Tibial artery (tissue), 4 donors: ENCODE measurements around the gene PCDHB9.
"Not testable (repeated sequence)": the region's sequence is repeated elsewhere in the genome, so short reads cannot be mapped to it uniquely, and the experiment has no call there.

ENCODE experiments used
- DNase-seq, 2 donors: peaks; one replicate each; pipeline ENCODE4 v3.0.0-alpha.2; 2019
- H3K27ac ChIP-seq, 2 donors: fragments of 200-600 bp; sonication (generic) in 1 of 2; 1 replicate in 1 of 2; 2 replicates in 1 of 2; pipeline ENCODE4 v1.5.1; 2018 to 2019; ENCODE audit warnings: mild to moderate bottlenecking in 1 of 2
- H3K27me3 ChIP-seq, 2 donors: fragments of 200-600 bp; sonication (generic) in 1 of 2; one replicate each; pipeline versions ENCODE4 v1.5.1 to v1.6.0; 2016 to 2019
- H3K36me3 ChIP-seq, 3 donors: fragments of 200-600 bp; sonication (generic) in 2 of 3; one replicate each; pipeline ENCODE4 v1.5.1; 2016 to 2019; ENCODE audit warnings: mild to moderate bottlenecking in 2 of 3
- H3K4me1 ChIP-seq, 4 donors: fragments of 200-600 bp; sonication (generic) in 2 of 4; 1 replicate in 3 of 4; 2 replicates in 1 of 4; pipeline ENCODE4 v1.5.1; 2016 to 2019
- H3K4me3 ChIP-seq, 2 donors: fragments of 200-600 bp; sonication (generic) in 1 of 2; 1 replicate in 1 of 2; 2 replicates in 1 of 2; pipeline ENCODE4 v1.5.1; 2018 to 2019; ENCODE audit warnings: mild to moderate bottlenecking in 2 of 2
- H3K9me3 ChIP-seq, 3 donors: fragments of 200-600 bp; sonication (generic) in 1 of 3; one replicate each; pipeline ENCODE4 v1.5.1; 2016 to 2019
- CTCF ChIP-seq, 2 experiments: fragments of 200-600 bp in 1 of 2; fragments of 450-650 bp in 1 of 2; IDR thresholded peaks; one replicate each; pipeline ENCODE4 v1.5.1; 2017 to 2019; ENCODE audit warnings: antibody characterized with exemption in 2 of 2, mild to moderate bottlenecking in 1 of 2, moderate library complexity in 1 of 2
- intact Hi-C: fragments of 100-400 bp; cut with DNase I; formaldehyde crosslinking; loops from one replicate; pipeline ENCODE4 v1.15.0; 2023; ENCODE audit warnings: low total_unique reads

The PCDHB9 gene

GRCh38 chr5:141155540-141156374 is 31.2 kb upstream of the PCDHB9 start:
- TF ChIP-seq CTCF (IDR thresholded peaks at IDR 0.05), result no peak
- Histone ChIP-seq H3K27ac (no peak overlapping the region), H3K4me3 (no peak overlapping the region), H3K4me1 (no peaks in the 10 kb centered on the region), H3K36me3 (peaks cover 0 to 16% (median 7%) of the 10 kb centered on the region in 3 donors), H3K27me3 (no peaks in the 10 kb centered on the region), H3K9me3 (peaks cover 12 to 90% (median 69%) of the 10 kb centered on the region in 3 donors)
- no peak for DNase-seq
- intact Hi-C loops, result no loop called here

- H3K27me3 ChIP-seq, DNase-seq, H3K27ac ChIP-seq, H3K4me3 ChIP-seq, intact Hi-C loops, H3K4me1 ChIP-seq: not testable (repeated sequence)
- peaks cover 12 to 91% (median 59%) of the 10 kb centered on the region in 3 donors for H3K9me3 ChIP-seq
- H3K36me3 ChIP-seq, result peaks cover 0 to 16% (median 7%) of the 10 kb centered on the region in 3 donors
Measured at GRCh38 chr5:141157356-141157755, 29.6 kb upstream of the PCDHB9 start.

GRCh38 chr5:141157901-141158300 is 29.1 kb upstream of the PCDHB9 start:
- H3K27me3 ChIP-seq, intact Hi-C loops, H3K4me3 ChIP-seq, DNase-seq, H3K4me1 ChIP-seq, H3K27ac ChIP-seq: not testable (repeated sequence)
- Histone ChIP-seq H3K9me3 (peaks cover 12 to 94% (median 63%) of the 10 kb centered on the region in 3 donors), H3K36me3 (peaks cover 0 to 16% (median 7%) of the 10 kb centered on the region in 3 donors)

DNA sequence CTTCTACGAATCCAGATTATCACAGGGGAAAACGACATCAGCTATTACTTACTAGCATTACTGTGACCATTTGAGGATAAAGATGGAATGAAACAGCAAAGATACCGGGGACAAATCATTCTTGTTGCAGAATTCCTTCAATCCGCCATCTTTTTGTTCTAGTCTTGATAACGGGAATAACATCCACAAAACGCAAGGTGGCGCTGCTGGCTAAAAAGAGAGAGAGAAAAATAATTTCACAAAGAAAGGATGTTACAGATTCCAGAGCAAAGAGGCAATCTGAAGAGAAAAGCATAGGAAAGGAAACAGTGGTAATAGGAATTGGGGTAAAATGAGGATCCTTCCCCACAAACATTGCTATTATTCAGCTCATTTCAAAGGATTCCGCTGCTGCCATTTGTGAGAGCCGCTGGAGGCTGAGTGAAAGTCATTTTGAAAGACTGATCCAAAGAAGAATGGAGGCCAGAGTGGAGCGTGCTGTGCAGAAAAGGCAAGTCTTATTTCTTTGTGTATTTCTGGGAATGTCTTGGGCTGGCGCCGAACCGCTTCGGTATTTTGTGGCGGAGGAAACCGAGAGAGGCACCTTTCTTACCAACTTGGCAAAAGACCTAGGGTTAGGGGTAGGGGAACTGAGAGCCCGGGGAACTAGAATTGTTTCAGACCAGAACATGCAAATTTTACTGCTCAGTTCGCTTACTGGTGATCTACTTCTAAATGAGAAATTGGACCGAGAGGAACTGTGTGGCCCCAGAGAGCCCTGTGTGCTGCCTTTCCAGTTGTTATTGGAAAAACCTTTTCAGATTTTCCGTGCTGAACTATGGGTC is 14.4 kb upstream of the PCDHB9 start, which contains the start of gene PCDHB7:
Gene PCDHB7, plus strand, starts transcription at position 264 of the 824 bp plus-strand sequence. Its CDS starts 192 bp downstream, at position 456.
- Histone ChIP-seq H3K4me3 (peak within 1 kb of the TSS; percentile 27 to 33), H3K27me3 (peaks cover 3 to 4% of the 10 kb centered on the region in 2 donors), H3K27ac (no peak within 1 kb of the TSS), H3K36me3 (peaks cover 0 to 13% (median 12%) of the 10 kb centered on the region in 3 donors), H3K4me1 (no peaks in the 10 kb centered on the region), H3K9me3 (peaks cover 0 to 57% (median 39%) of the 10 kb centered on the region in 3 donors)
- DNase-seq, result no peak
- intact Hi-C loops, result no loop called here
- peak; percentile 31 to 34 for TF ChIP-seq CTCF (IDR thresholded peaks at IDR 0.05)

DNA sequence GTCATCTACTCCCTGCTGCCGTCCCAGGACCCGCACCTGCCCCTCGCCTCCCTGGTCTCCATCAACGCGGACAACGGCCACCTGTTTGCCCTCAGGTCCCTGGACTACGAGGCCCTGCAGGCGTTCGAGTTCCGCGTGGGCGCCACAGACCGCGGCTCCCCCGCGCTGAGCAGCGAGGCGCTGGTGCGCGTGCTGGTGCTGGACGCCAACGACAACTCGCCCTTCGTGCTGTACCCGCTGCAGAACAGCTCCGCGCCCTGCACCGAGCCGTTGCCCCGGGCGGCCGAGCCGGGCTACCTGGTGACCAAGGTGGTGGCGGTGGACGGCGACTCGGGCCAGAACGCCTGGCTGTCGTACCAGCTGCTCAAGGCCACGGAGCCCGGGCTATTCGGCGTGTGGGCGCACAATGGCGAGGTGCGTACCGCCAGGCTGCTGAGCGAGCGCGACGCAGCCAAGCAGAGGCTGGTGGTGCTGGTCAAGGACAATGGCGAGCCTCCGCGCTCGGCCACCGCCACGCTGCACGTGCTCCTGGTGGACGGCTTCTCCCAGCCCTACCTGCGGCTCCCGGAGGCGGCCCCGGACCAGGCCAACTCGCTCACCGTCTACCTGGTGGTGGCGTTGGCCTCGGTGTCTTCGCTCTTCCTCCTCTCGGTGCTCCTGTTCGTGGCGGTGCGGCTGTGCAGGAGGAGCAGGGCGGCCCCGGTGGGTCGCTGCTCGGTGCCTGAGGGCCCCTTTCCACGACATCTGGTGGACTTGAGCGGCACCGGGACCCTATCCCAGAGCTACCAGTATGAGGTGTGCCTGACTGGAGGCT is 12.5 kb upstream of the PCDHB9 start:
- Histone ChIP-seq H3K9me3 (peaks cover 4 to 65% (median 55%) of the 10 kb centered on the region in 3 donors), H3K36me3 (peaks cover 0 to 14% (median 13%) of the 10 kb centered on the region in 3 donors)
- intact Hi-C loops, H3K4me1 ChIP-seq, DNase-seq, H3K27me3 ChIP-seq, H3K4me3 ChIP-seq, H3K27ac ChIP-seq: not testable (repeated sequence)

- Histone ChIP-seq H3K27ac (no peak overlapping the region), H3K4me1 (no peaks in the 10 kb centered on the region), H3K9me3 (peaks cover 4 to 73% (median 61%) of the 10 kb centered on the region in 3 donors), H3K36me3 (peaks cover 0 to 14% (median 13%) of the 10 kb centered on the region in 3 donors), H3K4me3 (no peak overlapping the region), H3K27me3 (peaks cover 3 to 10% of the 10 kb centered on the region in 2 donors)
- TF ChIP-seq CTCF (IDR thresholded peaks at IDR 0.05), result no peak
- no peak for DNase-seq
- intact Hi-C loops, result no loop called here
Measured at GRCh38 chr5:141175933-141176332, 11.0 kb upstream of the PCDHB9 start.

GRCh38 chr5:141177577-141178191 is 9.3 kb upstream of the PCDHB9 start, which contains the start of gene PCDHB8:
TSS of gene PCDHB8 (plus strand) at chr5:141177790. CDS start at chr5:141178035, 245 bp downstream.
- H3K27ac ChIP-seq, intact Hi-C loops, DNase-seq, H3K4me3 ChIP-seq, H3K4me1 ChIP-seq: not testable (repeated sequence)
- H3K27me3 ChIP-seq, result peaks cover 3 to 10% of the 10 kb centered on the region in 2 donors
- peaks cover 4 to 76% (median 67%) of the 10 kb centered on the region in 3 donors for H3K9me3 ChIP-seq
- peaks cover 0 to 14% (median 13%) of the 10 kb centered on the region in 3 donors for H3K36me3 ChIP-seq

GRCh38 chr5:141179371-141179770 is 7.6 kb upstream of the PCDHB9 start:
- H3K4me1 ChIP-seq, H3K27ac ChIP-seq, DNase-seq, H3K4me3 ChIP-seq, intact Hi-C loops: not testable (repeated sequence)
- Histone ChIP-seq H3K27me3 (peaks cover 3 to 10% of the 10 kb centered on the region in 2 donors), H3K36me3 (peaks cover 0 to 22% (median 19%) of the 10 kb centered on the region in 3 donors), H3K9me3 (peaks cover 4 to 77% (median 72%) of the 10 kb centered on the region in 3 donors)

DNA sequence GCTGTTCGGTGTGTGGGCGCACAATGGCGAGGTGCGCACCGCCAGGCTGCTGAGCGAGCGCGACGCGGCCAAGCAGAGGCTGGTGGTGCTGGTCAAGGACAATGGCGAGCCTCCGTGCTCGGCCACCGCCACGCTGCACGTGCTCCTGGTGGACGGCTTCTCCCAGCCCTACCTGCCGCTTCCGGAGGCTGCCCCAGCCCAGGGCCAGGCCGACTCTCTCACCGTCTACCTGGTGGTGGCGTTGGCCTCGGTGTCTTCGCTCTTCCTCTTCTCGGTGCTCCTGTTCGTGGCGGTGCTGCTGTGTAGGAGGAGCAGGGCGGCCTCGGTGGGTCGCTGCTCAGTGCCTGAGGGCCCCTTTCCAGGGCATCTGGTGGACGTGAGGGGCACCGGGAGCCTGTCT is 7.1 kb upstream of the PCDHB9 start:
- H3K27ac ChIP-seq, H3K4me3 ChIP-seq, H3K27me3 ChIP-seq, DNase-seq, H3K4me1 ChIP-seq, intact Hi-C loops: not testable (repeated sequence)
- H3K9me3 ChIP-seq, result peaks cover 4 to 77% (median 72%) of the 10 kb centered on the region in 3 donors
- peaks cover 0 to 22% (median 13%) of the 10 kb centered on the region in 3 donors for H3K36me3 ChIP-seq
